Measurements from ENCODE around the gene SCN5A.
"Not testable (repeated sequence)": the region's sequence is repeated elsewhere in the genome, so short reads cannot be mapped to it uniquely, and the experiment has no call there.

SCN5A gene

GRCh38 chr3:38575279-38575843 is 74.1 kb downstream of the SCN5A start:
- Histone ChIP-seq H3K9me3 (ENCODE audit: control insufficient read depth, low read length) (no peaks in the 10 kb centered on the region), H3K4me1 (ENCODE audit: control insufficient read depth, insufficient read depth, low read length, poor library complexity, severe bottlenecking) (no peaks in the 10 kb centered on the region), H3K27ac (ENCODE audit: insufficient read depth, low read length, poor library complexity, severe bottlenecking) (no peak overlapping the region), H3K4me3 (ENCODE audit: insufficient read depth, low read depth, low read length, poor library complexity, severe bottlenecking) (no peak overlapping the region), H3K27me3 (replicated peaks; ENCODE audit: control insufficient read depth, insufficient read depth, low read length, poor library complexity, severe bottlenecking) (no peaks in the 10 kb centered on the region), H3K36me3 (ENCODE audit: control insufficient read depth, insufficient read depth, low read length) (no peaks in the 10 kb centered on the region)
- no peak for DNase-seq

GRCh38 chr3:38574411-38575278 is 74.8 kb downstream of the SCN5A start:
- Histone ChIP-seq H3K36me3 (ENCODE audit: control insufficient read depth, insufficient read depth, low read length) (no peaks in the 10 kb centered on the region), H3K27ac (ENCODE audit: insufficient read depth, low read length, poor library complexity, severe bottlenecking) (no peak overlapping the region), H3K4me3 (ENCODE audit: insufficient read depth, low read depth, low read length, poor library complexity, severe bottlenecking) (no peak overlapping the region), H3K4me1 (ENCODE audit: control insufficient read depth, insufficient read depth, low read length, poor library complexity, severe bottlenecking) (no peaks in the 10 kb centered on the region), H3K9me3 (ENCODE audit: control insufficient read depth, low read length) (no peaks in the 10 kb centered on the region), H3K27me3 (replicated peaks; ENCODE audit: control insufficient read depth, insufficient read depth, low read length, poor library complexity, severe bottlenecking) (no peaks in the 10 kb centered on the region)
- no peak for DNase-seq

- DNase-seq, result no peak
- H3K27ac ChIP-seq (ENCODE audit: insufficient read depth, low read length, poor library complexity, severe bottlenecking), result no peak overlapping the region
Measured at GRCh38 chr3:38573556-38573955, 75.9 kb downstream of the SCN5A start.

GRCh38 chr3:38573111-38573510 is 76.4 kb downstream of the SCN5A start:
- no peak overlapping the region for H3K4me3 ChIP-seq (ENCODE audit: insufficient read depth, low read depth, low read length, poor library complexity, severe bottlenecking)
- no peaks in the 10 kb centered on the region for H3K9me3 ChIP-seq (ENCODE audit: control insufficient read depth, low read length)
- H3K27me3 ChIP-seq (replicated peaks; ENCODE audit: control insufficient read depth, insufficient read depth, low read length, poor library complexity, severe bottlenecking), result no peaks in the 10 kb centered on the region
- no peaks in the 10 kb centered on the region for H3K36me3 ChIP-seq (ENCODE audit: control insufficient read depth, insufficient read depth, low read length)
- no peak overlapping the region for H3K27ac ChIP-seq (ENCODE audit: insufficient read depth, low read length, poor library complexity, severe bottlenecking)
- no peak for DNase-seq
- H3K4me1 ChIP-seq (ENCODE audit: control insufficient read depth, insufficient read depth, low read length, poor library complexity, severe bottlenecking), result no peaks in the 10 kb centered on the region

More at GRCh38 chr3:38573556-38573955, 75.9 kb downstream of the SCN5A start:
- no peaks in the 10 kb centered on the region for H3K4me1 ChIP-seq (ENCODE audit: control insufficient read depth, insufficient read depth, low read length, poor library complexity, severe bottlenecking)
- no peaks in the 10 kb centered on the region for H3K27me3 ChIP-seq (replicated peaks; ENCODE audit: control insufficient read depth, insufficient read depth, low read length, poor library complexity, severe bottlenecking)
- H3K9me3 ChIP-seq (ENCODE audit: control insufficient read depth, low read length), result no peaks in the 10 kb centered on the region
- no peak overlapping the region for H3K4me3 ChIP-seq (ENCODE audit: insufficient read depth, low read depth, low read length, poor library complexity, severe bottlenecking)
- H3K36me3 ChIP-seq (ENCODE audit: control insufficient read depth, insufficient read depth, low read length), result no peaks in the 10 kb centered on the region

- Histone ChIP-seq H3K36me3 (ENCODE audit: control insufficient read depth, insufficient read depth, low read length) (no peaks in the 10 kb centered on the region), H3K27ac (ENCODE audit: insufficient read depth, low read length, poor library complexity, severe bottlenecking) (no peak overlapping the region), H3K4me1 (ENCODE audit: control insufficient read depth, insufficient read depth, low read length, poor library complexity, severe bottlenecking) (no peaks in the 10 kb centered on the region), H3K4me3 (ENCODE audit: insufficient read depth, low read depth, low read length, poor library complexity, severe bottlenecking) (no peak overlapping the region), H3K9me3 (ENCODE audit: control insufficient read depth, low read length) (no peaks in the 10 kb centered on the region), H3K27me3 (replicated peaks; ENCODE audit: control insufficient read depth, insufficient read depth, low read length, poor library complexity, severe bottlenecking) (no peaks in the 10 kb centered on the region)
- DNase-seq, result no peak
Measured at GRCh38 chr3:38567498-38567897, 82.0 kb downstream of the SCN5A start.

GRCh38 chr3:38566794-38567193 is 82.7 kb downstream of the SCN5A start:
- H3K36me3 ChIP-seq (ENCODE audit: control insufficient read depth, insufficient read depth, low read length); H3K27ac ChIP-seq (ENCODE audit: insufficient read depth, low read length, poor library complexity, severe bottlenecking); H3K4me3 ChIP-seq (ENCODE audit: insufficient read depth, low read depth, low read length, poor library complexity, severe bottlenecking); DNase-seq; H3K9me3 ChIP-seq (ENCODE audit: control insufficient read depth, low read length); H3K27me3 ChIP-seq (replicated peaks; ENCODE audit: control insufficient read depth, insufficient read depth, low read length, poor library complexity, severe bottlenecking); H3K4me1 ChIP-seq (ENCODE audit: control insufficient read depth, insufficient read depth, low read length, poor library complexity, severe bottlenecking): not testable (repeated sequence)

GRCh38 chr3:38566215-38566528 is 83.3 kb downstream of the SCN5A start:
- H3K4me3 ChIP-seq (ENCODE audit: insufficient read depth, low read depth, low read length, poor library complexity, severe bottlenecking), result no peak overlapping the region
- H3K27me3 ChIP-seq (replicated peaks; ENCODE audit: control insufficient read depth, insufficient read depth, low read length, poor library complexity, severe bottlenecking), result no peaks in the 10 kb centered on the region
- no peaks in the 10 kb centered on the region for H3K9me3 ChIP-seq (ENCODE audit: control insufficient read depth, low read length)
- no peaks in the 10 kb centered on the region for H3K36me3 ChIP-seq (ENCODE audit: control insufficient read depth, insufficient read depth, low read length)
- DNase-seq, result no peak
- H3K4me1 ChIP-seq (ENCODE audit: control insufficient read depth, insufficient read depth, low read length, poor library complexity, severe bottlenecking), result no peaks in the 10 kb centered on the region
- H3K27ac ChIP-seq (ENCODE audit: insufficient read depth, low read length, poor library complexity, severe bottlenecking), result no peak overlapping the region

- no peak overlapping the region for H3K27ac ChIP-seq (ENCODE audit: insufficient read depth, low read length, poor library complexity, severe bottlenecking)
- no peaks in the 10 kb centered on the region for H3K4me1 ChIP-seq (ENCODE audit: control insufficient read depth, insufficient read depth, low read length, poor library complexity, severe bottlenecking)
- H3K9me3 ChIP-seq (ENCODE audit: control insufficient read depth, low read length), result no peaks in the 10 kb centered on the region
- no peak overlapping the region for H3K4me3 ChIP-seq (ENCODE audit: insufficient read depth, low read depth, low read length, poor library complexity, severe bottlenecking)
- DNase-seq, result no peak
- H3K36me3 ChIP-seq (ENCODE audit: control insufficient read depth, insufficient read depth, low read length), result no peaks in the 10 kb centered on the region
- H3K27me3 ChIP-seq (replicated peaks; ENCODE audit: control insufficient read depth, insufficient read depth, low read length, poor library complexity, severe bottlenecking), result no peaks in the 10 kb centered on the region
Measured at GRCh38 chr3:38565339-38566214, 83.9 kb downstream of the SCN5A start.

- Histone ChIP-seq H3K27ac (ENCODE audit: insufficient read depth, low read length, poor library complexity, severe bottlenecking) (no peak overlapping the region), H3K4me1 (ENCODE audit: control insufficient read depth, insufficient read depth, low read length, poor library complexity, severe bottlenecking) (no peaks in the 10 kb centered on the region), H3K36me3 (ENCODE audit: control insufficient read depth, insufficient read depth, low read length) (no peaks in the 10 kb centered on the region), H3K27me3 (replicated peaks; ENCODE audit: control insufficient read depth, insufficient read depth, low read length, poor library complexity, severe bottlenecking) (no peaks in the 10 kb centered on the region), H3K9me3 (ENCODE audit: control insufficient read depth, low read length) (no peaks in the 10 kb centered on the region), H3K4me3 (ENCODE audit: insufficient read depth, low read depth, low read length, poor library complexity, severe bottlenecking) (no peak overlapping the region)
- DNase-seq, result no peak
Measured at GRCh38 chr3:38564631-38565338, 84.7 kb downstream of the SCN5A start.
